Stimulated activated CD4-positive, alpha-beta T cell treated with anti-CD3 and anti-CD28 coated beads, Interleukin-4, amount 100 ng/mL, for 4 hours (primary cell): Measurements from ENCODE around the gene SRL.
A peak's percentile ranks its signal among the peaks of the same experiment; 100 is the strongest.
"Not testable (repeated sequence)": the region's sequence is repeated elsewhere in the genome, so short reads cannot be mapped to it uniquely, and the experiment has no call there.

Source experiments
- DNase-seq, 2 experiments: peaks; one replicate each; pipeline ENCODE4 v3.0.0-alpha.2; 2020

Gene SRL

DNA sequence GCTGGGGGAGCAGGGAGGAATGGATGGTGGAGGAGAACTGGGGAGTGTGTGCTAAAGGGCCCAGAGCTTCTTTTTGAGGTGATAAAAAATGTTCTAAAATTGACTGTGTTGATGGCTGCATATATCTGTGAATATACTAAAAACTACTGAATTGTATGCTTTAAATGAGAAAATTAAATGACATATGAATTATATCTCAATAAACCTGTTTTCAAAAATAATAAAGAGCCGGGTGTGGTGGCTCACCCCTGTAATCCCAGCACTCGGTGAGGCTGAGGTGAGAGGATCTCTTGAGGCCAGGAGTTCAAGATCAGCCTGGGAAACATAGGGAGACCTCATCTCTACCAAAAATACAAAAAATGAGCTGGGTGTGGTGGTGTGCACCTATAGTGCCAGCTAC is 16.8 kb downstream of the SRL start:
- no peak for DNase-seq

DNA sequence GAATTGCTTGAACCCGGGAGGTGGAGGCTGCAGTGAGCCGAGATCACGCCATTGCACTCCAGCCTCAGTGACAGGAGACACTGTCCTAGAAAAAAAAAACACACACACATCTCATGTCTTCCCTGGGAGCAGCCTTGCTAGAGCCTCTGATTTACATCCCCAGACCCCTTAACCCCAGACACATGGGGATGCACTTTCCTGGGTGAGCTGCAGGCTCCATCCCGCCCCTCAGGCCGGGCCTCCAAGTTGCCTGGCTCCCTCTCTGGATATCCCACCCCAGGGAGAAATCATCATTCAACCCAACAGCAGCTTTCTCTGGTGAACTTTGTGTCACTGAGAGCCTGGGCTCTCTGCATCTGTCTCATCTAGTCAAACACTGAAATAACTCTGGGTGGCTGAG is 21.5 kb downstream of the SRL start:
- DNase-seq = no peak

- DNase-seq = no peak
These were observed 23.7 kb downstream of the SRL start for GRCh38 chr16:4218202-4218601.

DNA sequence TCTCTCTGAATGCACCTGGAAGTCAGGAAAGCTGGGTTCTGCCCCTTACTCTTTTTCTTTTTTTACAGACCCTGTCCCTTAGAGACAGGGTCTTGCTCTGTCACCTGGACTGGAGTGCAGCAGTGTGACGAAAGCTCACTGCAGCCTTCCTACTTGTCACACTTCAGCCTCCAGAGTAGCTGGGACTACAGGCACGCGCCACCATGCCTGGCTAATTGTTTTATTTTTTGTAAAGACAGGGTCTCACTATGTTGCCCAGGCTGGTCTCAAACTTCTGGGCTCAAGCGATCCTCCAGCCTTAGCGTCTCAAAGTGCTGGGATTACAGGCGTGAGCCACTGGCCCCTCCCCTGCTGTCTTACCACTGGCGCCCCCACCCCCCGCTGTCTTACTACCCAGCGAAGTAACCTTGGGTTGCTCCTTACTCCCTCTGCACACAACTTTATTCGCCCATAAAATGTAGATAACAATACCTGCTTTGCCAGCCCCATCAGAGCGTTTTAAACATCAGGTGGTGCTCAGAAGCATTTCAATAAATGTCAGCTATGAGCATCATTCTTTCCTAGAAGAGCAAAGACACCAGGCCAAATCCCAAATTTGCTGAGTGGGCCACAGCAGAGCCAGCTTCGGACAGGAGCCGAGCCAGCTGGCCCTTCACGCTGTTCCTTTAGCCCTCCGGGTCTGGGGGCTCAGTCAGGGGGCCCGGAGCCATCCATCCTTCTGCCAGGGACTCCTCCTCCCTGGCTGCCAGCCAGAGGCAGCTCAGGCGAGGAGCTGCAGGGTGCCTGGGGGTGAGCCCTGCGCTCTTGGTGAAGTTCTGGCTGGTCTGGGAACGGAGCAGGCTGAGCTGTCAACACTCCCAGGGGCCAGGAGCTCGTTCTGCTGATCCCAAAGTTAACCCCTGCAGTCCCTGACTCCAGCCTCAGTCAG is 24.4 kb downstream of the SRL start:
- no peak for DNase-seq

DNA sequence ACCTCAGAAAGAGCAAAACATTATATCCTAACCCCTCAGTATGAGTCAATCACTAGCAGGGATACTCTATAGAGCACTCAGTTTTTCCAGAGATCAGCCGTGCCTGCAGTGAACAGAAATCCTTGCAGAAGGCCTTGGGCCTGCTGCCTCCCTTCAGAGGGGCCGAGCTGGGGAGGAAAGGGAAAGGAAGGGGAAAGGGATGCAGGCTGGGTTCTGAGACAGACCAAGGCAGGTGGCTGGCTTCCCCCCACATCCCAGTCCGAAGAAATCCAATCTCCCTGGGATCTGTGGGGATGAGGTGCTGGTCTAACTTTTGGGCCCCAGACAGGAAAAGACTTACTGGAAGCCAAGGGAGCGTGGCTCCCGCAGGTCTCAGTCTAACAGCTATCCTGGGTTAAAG is 25.3 kb downstream of the SRL start:
- no peak for DNase-seq

DNA sequence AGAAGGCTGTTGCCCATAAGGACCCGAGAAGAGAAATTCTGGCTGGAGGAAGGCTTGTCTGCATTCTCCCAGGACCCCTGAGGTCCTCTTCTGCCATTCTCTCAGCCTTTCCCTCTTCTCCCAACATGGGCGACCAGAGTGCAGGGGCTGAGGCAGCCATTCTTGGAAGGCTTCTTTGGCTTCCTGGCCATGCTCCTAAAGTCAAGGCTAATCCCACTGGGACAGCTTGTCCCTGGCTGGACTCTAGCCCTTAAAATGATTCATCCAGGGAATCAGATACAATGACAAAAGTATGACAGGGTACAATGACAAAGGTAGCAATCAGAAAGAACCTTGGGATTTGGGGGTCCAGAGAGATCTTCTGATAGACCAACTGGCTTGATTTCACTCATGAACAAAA is 26.8 kb downstream of the SRL start:
- DNase-seq = no peak

- DNase-seq = no peak
These were observed 27.7 kb downstream of the SRL start for GRCh38 chr16:4214215-4214621.

DNA sequence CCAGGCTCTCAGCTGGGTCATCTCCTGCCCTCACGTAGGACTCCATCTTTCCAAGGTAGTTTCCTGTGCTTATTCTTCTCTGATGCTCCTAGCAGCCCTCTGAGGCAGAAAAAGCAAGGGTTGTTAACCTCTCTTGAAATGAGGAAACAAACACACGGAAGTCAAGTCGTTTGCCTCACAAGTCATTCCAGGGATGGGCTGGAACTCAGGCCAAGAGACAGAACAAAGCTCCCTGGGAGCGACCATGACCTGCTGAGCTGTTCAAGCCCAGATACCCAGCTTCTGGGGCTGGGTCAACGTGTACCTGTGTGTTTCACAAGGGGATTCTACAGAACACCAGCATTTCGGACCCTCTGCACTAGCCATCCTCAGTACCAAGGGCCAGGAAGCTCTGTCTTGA is 28.1 kb downstream of the SRL start:
- no peak for DNase-seq

DNA sequence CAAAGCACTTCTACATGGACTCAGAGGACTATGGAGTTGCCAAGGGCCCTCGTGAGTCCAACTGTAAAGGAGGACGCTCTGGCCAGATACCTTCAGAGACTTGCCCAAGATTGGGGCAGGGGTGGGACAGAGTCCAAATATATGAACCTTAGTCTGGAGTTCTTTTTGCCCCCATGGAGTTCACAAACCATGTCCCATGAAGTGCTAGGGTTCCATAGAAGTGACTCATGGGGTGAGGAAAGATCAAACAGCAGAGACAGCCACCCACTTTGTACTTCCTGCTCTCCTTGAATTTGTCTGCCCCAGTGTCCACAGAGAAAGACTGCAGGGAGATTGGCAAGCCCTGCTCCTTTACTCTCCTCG is 29.0 kb downstream of the SRL start:
- DNase-seq = no peak

GRCh38 chr16:4212211-4212933 is 29.5 kb downstream of the SRL start:
- no peak for DNase-seq

- DNase-seq = not testable (repeated sequence)
These were observed 30.3 kb downstream of the SRL start for GRCh38 chr16:4211445-4212210.

DNA sequence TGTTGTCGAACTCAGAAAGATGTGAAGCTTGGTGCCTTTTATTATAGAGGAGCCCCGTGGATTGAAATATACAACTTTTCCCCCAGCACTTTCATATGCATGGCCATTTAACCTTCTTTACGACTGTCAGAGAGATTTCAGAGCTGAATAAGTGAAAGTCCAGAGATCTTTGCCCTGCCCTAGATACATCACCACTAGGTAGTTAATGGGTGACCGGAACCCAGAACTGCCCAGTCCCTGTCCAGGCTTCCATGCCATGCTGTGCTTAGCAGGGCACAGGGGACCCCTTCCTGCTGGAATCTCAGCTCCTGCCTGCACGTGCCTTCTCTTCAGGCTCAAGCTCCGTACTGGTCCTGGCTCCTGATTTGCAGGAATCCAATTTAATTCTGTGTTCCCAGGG is 32.2 kb downstream of the SRL start:
- no peak for DNase-seq

GRCh38 chr16:4208341-4208751 is 33.5 kb downstream of the SRL start:
- DNase-seq = no peak

GRCh38 chr16:4207683-4208340 is 34.1 kb downstream of the SRL start:
- DNase-seq = no peak

DNA sequence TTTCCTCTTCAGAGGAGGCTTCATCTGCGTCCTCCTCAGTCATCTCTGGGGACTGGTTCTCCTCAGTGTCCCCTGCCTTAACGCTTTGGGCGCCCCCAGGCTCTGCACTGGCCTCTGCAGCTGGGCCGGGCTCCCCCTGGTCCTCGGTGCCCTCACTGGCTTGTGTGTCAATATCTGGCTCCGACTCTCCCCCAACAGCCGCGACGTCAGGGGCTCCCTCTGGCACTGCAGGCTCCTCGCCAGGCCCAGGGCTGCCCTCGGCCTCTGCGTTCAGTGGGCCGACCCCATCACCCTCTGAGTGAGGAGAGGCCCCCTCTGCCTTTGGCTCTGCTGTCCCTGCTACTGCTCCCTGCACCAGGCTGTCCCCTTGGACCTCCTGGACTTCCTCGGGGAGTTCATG is 34.7 kb downstream of the SRL start:
- DNase-seq = no peak

DNA sequence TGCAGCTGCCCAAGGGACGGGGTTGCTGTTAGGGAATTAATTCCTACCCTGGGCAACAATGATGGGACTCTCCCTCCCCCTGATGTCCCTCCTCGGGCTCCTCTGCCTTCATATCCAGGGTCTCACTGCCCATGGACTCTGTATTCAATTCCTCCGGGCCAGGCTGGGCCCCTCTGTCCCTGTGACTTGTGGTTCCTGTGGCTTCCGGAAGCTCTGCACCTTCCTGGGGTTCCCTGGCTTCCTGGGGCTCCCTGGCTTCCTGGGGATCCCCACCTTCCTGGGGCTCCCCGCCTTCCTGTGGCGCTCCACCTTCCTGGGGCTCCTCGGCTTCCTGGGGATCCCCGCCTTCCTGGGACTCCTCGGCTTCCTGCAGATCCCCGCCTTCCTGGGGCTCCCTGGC is 35.2 kb downstream of the SRL start:
- no peak for DNase-seq

GRCh38 chr16:4205971-4206370 is 35.9 kb downstream of the SRL start:
- no peak for DNase-seq

GRCh38 chr16:4204521-4204920 is 37.4 kb downstream of the SRL start:
- no peak for DNase-seq

DNA sequence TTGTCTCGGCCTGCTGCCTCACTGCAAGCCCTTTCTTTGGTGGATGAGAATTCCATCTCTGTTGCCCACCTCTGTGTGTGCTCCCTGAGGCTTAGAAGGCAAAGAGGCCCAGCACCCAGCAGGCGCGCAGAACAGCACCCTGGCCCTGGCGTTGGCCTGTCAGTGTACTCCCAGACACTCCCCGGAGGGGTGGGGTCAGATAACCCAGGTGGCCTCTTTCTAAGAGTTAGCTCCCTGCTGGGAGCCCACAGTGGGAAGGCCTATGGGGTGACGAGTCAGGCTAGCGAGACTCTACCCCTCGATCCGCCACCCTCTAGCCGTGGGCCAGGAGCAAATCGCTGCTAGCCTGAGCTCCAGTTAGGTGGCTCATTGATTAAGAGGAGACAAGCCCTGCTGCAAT is 38.1 kb downstream of the SRL start:
- DNase-seq = no peak

DNA sequence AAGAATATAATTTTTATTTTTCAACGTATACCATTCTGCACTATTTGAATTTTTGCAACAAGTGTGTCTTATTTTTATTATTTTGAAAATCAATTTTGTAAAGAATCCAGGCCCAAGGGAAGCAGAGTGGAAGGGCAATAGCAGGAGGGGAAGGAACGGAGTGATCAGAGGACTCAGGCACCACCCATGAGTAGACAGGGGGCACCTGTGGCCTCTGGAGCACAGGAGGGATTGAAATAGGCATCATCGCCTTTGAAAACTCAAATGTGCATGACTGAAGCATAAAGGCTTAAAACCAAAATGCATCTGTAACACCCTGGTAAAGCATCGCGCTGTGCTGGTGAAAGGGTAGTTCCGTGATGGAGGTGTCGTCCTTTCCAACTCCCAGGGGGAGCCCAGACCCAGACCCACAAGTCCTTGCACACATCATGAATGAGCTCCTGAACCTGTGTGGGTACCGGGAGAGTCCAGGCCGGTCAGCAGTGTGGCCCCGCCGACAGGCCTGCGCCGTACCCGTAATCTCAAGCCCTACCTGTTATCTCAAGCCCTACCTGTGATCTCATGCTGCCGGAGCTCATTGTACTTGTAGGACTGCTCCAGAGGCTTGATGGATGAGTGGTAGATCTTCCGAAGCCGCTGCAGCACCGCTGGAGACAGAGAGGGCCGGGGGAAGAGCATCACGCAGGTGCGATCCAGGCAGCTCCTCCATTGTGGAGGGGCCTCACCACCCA is 39.1 kb downstream of the SRL start:
- DNase-seq = no peak

DNA sequence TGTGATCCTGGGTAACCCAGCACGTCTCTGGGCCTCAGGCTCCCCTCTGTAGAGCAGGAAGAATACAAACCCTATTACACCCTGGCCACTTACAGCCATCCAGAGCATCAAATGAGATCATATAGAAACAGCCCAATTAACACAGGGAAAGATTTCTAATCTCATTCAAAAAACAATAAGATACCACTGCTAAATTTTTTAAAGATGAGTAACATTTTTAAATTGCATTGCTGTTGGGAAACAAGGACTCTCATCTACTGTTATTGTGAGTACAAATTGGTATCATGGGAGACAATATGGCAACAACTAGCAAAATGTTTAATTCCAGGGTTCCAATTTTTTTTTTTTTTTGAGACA is 41.1 kb downstream of the SRL start:
- DNase-seq = no peak

DNA sequence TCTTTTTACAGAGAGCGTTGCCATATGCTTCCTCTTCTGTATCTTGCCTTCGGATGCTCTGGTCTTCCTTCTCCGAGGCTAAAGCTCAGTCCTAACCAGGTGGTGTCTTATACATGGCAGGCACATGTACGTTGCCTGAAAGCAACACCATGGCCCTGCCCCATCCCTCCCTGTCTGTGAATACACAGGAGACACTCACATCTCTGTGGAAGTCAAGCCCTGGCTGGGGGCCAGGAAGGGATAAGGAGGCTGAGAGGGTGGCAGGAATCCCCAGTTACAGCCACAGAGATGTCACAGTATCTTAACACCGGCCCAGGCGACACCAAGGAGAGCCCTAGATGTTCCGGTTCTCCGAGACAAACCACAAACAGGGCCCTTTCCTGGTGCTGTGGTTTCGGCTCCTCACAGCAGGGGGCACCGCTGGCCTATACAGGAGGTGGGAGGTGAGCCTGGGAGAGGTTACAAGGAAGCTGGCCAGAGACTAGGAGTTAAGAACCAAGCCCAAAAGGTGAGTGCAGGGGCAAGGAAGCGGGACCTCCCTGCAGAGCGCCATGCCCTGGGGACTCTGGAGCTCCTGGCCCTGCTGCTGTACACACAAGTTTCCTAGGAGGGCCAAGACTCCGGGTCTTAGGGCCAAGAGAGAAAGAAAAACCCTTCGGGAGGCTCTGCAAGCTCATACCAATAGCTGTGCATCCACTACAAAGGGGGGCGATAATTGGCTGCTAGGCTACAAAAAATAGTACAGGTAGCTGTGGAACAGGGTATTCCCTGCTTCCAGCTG is 41.7 kb downstream of the SRL start:
- peak in 1 of 2 experiments; percentile 5 for DNase-seq
